Measurements from ENCODE around the gene PRR30.
"Not testable (repeated sequence)": the region's sequence is repeated elsewhere in the genome, so short reads cannot be mapped to it uniquely, and the experiment has no call there.

Gene PRR30

DNA sequence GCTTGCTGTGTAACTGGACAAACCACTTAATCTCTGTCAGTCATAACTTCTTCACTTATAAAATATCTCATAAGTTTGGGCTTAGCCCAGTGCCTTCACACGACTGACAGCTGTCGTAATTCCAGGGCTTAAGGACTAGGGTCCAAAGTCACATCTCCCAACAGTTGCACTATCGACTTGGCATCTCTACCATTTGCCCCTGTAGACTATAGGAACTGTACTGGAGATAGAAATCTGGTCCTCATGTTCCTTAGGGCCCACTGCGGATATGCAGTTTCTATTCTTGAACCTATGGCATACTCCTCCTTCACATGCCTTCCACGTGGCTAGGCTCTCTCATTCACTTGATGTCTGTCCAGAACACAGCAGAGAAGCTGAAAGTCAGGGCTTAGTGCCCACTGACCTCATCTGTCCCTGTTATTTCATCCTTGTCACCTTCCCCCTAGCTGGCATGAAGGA is 12.9 kb downstream of the PRR30 start:
- Histone ChIP-seq H3K27me3 (ENCODE audit: insufficient read depth, low read length) (no peaks in the 10 kb centered on the region), H3K27ac (ENCODE audit: low read depth, low read length) (no peak overlapping the region), H3K79me2 (ENCODE audit: control insufficient read depth, insufficient read depth, low read length, unreplicated experiment) (no peaks in the 10 kb centered on the region), H3K4me1 (ENCODE audit: control insufficient read depth, insufficient read depth, low read length, unreplicated experiment) (peaks cover 3% of the 10 kb centered on the region), H2AFZ (ENCODE audit: low read length, unreplicated experiment) (no peak overlapping the region), H3K36me3 (ENCODE audit: insufficient read depth, low read length) (no peaks in the 10 kb centered on the region), H3K4me3 (ENCODE audit: low read depth, low read length) (no peak overlapping the region)

DNA sequence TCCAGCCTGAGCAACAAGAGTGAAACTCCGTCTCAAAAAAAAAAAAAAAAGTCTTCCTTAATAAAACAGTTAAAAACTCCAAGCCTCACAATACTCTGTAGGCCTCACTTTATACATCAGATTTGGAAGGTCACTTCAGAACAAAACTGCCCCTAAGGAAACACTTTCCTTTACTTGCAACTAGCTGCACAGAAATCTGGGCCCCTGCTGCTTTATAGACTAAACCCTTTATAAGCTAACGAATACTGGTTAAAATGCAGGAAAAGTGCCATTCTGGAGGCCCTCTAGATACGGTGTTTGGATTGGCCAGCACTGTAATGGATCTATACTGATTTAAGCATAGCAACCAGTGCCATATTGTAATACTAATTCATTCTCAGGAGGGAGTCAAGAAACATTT is 14.1 kb downstream of the PRR30 start:
- no peak overlapping the region for H3K4me3 ChIP-seq (ENCODE audit: low read depth, low read length)
- H3K27me3 ChIP-seq (ENCODE audit: insufficient read depth, low read length), result no peaks in the 10 kb centered on the region
- H3K36me3 ChIP-seq (ENCODE audit: insufficient read depth, low read length), result no peaks in the 10 kb centered on the region
- H3K79me2 ChIP-seq (ENCODE audit: control insufficient read depth, insufficient read depth, low read length, unreplicated experiment), result no peaks in the 10 kb centered on the region
- H3K4me1 ChIP-seq (ENCODE audit: control insufficient read depth, insufficient read depth, low read length, unreplicated experiment), result peaks cover 3% of the 10 kb centered on the region
- no peak overlapping the region for H2AFZ ChIP-seq (ENCODE audit: low read length, unreplicated experiment)
- H3K27ac ChIP-seq (ENCODE audit: low read depth, low read length), result no peak overlapping the region

DNA sequence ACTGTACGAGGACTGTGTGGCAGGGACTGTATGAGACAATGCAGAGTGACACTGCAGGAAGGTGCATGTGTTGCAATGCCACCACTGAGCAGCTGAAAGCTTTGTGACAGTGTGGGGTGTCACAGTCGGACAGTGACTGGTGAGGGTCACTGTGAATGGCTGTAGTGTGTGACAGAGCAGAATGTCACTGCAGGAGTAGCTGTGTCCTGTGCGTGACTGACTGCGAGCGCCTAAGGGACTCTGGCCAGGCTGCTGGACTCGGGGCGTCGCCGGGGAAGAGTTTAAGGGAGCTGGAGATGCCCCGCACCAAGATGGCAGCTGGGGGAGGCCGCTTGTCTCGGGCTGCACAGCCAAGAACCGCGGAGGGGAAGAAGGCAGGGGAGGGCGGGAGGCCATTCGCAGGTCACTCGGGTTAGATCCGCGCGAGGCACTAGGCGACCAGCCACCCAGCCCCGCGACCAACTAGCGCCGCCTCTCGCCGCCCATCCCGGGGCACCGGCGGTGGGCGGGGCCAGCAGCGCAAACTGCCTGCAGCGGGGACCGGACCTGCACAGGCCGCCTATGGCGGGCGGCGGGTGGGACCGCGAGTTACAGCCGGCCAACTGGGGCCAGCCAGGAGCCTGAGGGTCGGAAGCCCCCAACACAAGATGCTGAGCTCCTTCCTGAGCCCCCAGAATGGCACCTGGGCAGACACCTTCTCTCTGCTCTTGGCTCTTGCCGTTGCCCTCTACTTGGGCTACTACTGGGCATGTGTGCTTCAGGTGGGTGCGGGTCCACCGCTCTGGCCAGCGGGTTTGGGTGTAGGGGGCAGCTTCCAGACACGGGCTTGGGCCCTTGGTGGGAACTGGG is 15.7 kb downstream of the PRR30 start, which contains the start of gene ABHD1:
TSS of gene ABHD1 (plus strand) at position 514 of the 849 bp plus-strand sequence. CDS start at position 648, 134 bp downstream.
- H2AFZ ChIP-seq (ENCODE audit: low read length, unreplicated experiment), result peak within 1 kb of the TSS; percentile 93
- H3K4me3 ChIP-seq (ENCODE audit: low read depth, low read length), result peak within 1 kb of the TSS; percentile 80
- H3K27me3 ChIP-seq (ENCODE audit: insufficient read depth, low read length), result no peaks in the 10 kb centered on the region
- H3K4me1 ChIP-seq (ENCODE audit: control insufficient read depth, insufficient read depth, low read length, unreplicated experiment), result peaks cover 6% of the 10 kb centered on the region
- H3K36me3 ChIP-seq (ENCODE audit: insufficient read depth, low read length), result no peaks in the 10 kb centered on the region
- no peak within 1 kb of the TSS for H3K27ac ChIP-seq (ENCODE audit: low read depth, low read length)
- no peaks in the 10 kb centered on the region for H3K79me2 ChIP-seq (ENCODE audit: control insufficient read depth, insufficient read depth, low read length, unreplicated experiment)

DNA sequence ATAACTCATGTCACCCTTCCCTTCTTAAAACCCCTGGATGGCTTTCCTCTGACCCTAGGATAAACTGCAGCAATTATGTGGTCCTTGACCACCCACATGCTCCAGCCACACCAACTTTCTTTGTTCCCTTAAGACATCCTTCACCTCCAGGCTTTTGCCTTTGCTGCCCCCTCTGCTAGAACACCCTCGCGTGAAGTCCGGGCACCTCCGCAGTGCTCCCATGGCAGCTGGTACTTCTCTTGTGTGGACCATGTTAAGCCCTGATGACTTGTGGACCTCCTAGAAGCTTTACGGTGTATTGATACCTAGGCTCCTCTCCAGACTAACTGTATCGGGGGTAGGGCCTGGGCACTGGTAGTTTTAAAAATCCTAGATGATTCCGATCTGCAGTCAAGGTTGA is 16.4 kb downstream of the PRR30 start:
- H3K27me3 ChIP-seq (ENCODE audit: insufficient read depth, low read length), result no peaks in the 10 kb centered on the region
- H3K4me1 ChIP-seq (ENCODE audit: control insufficient read depth, insufficient read depth, low read length, unreplicated experiment), result peaks cover 10% of the 10 kb centered on the region
- no peaks in the 10 kb centered on the region for H3K36me3 ChIP-seq (ENCODE audit: insufficient read depth, low read length)
- peaks cover 6% of the 10 kb centered on the region for H3K79me2 ChIP-seq (ENCODE audit: control insufficient read depth, insufficient read depth, low read length, unreplicated experiment)
- H2AFZ ChIP-seq (ENCODE audit: low read length, unreplicated experiment), result no peak overlapping the region
- H3K4me3 ChIP-seq (ENCODE audit: low read depth, low read length), result peak overlapping the region; percentile 80; the same call in 1 of the 2 replicates
- no peak overlapping the region for H3K27ac ChIP-seq (ENCODE audit: low read depth, low read length)

DNA sequence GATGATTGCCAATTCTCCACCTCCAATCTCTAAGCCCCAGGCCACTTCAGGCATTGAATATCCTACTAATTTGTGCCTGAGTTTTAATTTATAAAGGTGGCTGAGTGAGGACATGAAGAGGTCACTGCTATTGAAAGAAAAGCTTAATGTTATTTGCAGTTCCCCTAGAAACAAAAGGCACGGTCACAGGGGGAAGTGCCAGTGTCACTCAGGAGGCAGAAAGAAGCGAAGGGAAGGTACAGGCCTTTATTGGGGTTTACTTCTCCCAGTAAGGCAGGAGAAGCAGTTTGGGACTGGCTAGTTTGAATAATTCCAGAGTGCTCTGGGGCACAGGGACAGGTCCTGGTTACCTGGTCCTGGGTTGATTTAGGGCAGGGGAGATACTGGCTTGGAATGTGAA is 17.3 kb downstream of the PRR30 start:
- Histone ChIP-seq H3K27me3 (ENCODE audit: insufficient read depth, low read length) (no peaks in the 10 kb centered on the region), H3K27ac (ENCODE audit: low read depth, low read length) (no peak overlapping the region), H3K79me2 (ENCODE audit: control insufficient read depth, insufficient read depth, low read length, unreplicated experiment) (peaks cover 7% of the 10 kb centered on the region), H2AFZ (ENCODE audit: low read length, unreplicated experiment) (no peak overlapping the region), H3K36me3 (ENCODE audit: insufficient read depth, low read length) (no peaks in the 10 kb centered on the region), H3K4me3 (ENCODE audit: low read depth, low read length) (no peak overlapping the region), H3K4me1 (ENCODE audit: control insufficient read depth, insufficient read depth, low read length, unreplicated experiment) (peaks cover 10% of the 10 kb centered on the region)

DNA sequence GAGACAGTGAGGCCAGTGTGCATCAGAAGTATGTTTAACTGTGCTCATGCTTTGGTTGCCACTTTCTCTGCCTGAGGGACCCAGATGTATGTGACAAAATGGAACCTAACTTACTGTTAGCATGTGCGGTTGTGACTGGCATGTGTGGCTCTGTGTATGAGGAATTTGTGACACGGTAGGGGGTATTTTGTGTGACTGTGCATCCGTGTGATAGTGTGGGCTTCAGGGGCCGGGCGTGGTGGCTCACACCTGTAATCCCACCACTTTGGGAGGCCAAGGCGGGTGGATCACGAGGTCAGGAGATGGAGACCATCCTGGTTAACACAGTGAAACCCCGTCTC is 19.9 kb downstream of the PRR30 start:
- H3K36me3 ChIP-seq (ENCODE audit: insufficient read depth, low read length); H3K27ac ChIP-seq (ENCODE audit: low read depth, low read length); H3K79me2 ChIP-seq (ENCODE audit: control insufficient read depth, insufficient read depth, low read length, unreplicated experiment); H3K27me3 ChIP-seq (ENCODE audit: insufficient read depth, low read length): not testable (repeated sequence)
- H2AFZ ChIP-seq (ENCODE audit: low read length, unreplicated experiment), result peak overlapping the region; percentile 100
- H3K4me3 ChIP-seq (ENCODE audit: low read depth, low read length), result peak overlapping the region; percentile 97
- H3K4me1 ChIP-seq (ENCODE audit: control insufficient read depth, insufficient read depth, low read length, unreplicated experiment), result peaks cover 10% of the 10 kb centered on the region

DNA sequence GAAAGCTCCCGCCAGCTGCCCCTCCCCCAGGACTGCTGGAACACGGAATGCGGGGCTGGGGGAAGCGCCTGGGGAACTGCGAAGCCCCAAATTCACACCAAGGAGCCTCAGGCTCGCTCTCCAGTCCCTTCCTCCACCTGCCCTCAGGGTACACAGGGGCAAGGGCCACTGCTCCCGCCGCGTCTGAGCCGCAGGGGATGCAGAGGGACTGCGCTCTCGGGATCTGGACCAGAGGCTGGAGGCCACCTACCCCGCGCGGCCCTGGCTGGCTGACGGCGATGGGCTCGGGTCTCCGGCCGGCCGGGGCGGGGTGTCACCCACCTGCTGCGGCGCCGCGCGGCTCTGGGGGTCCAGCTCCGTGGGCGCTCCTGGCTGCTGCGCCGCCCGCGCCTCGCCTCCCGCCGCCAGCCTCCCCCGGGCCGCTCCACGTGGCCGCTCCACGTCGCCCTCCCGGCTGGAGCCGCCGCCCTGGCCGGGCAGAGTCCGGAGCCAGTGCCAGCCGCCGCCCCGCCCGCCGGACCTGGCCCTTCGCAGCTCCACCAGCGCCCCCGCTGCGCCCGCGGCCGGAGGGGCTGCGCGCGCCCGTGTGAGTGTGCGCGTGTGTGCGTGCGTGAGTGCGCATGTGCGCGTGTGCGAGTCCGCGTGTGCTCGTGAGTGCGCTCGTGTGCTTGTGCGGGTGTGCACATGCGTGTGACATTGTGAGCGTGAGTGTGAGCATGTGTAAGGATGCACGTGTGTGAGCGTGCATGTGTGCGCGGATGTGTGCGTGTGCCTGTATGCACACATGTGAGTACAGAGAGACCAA is 20.5 kb downstream of the PRR30 start, which contains the start of gene CGREF1:
TSS of gene CGREF1 (minus strand) at position 604 of the 805 bp plus-strand sequence. CDS start 14,762 bp downstream, outside the sequence.
- Histone ChIP-seq H3K36me3 (ENCODE audit: insufficient read depth, low read length) (no peaks in the 10 kb centered on the region), H3K79me2 (ENCODE audit: control insufficient read depth, insufficient read depth, low read length, unreplicated experiment) (peaks cover 7% of the 10 kb centered on the region), H3K27ac (ENCODE audit: low read depth, low read length) (no peak within 1 kb of the TSS), H3K4me1 (ENCODE audit: control insufficient read depth, insufficient read depth, low read length, unreplicated experiment) (peaks cover 10% of the 10 kb centered on the region), H3K4me3 (ENCODE audit: low read depth, low read length) (peak within 1 kb of the TSS; percentile 97), H2AFZ (ENCODE audit: low read length, unreplicated experiment) (peak within 1 kb of the TSS; percentile 100), H3K27me3 (ENCODE audit: insufficient read depth, low read length) (no peaks in the 10 kb centered on the region)

DNA sequence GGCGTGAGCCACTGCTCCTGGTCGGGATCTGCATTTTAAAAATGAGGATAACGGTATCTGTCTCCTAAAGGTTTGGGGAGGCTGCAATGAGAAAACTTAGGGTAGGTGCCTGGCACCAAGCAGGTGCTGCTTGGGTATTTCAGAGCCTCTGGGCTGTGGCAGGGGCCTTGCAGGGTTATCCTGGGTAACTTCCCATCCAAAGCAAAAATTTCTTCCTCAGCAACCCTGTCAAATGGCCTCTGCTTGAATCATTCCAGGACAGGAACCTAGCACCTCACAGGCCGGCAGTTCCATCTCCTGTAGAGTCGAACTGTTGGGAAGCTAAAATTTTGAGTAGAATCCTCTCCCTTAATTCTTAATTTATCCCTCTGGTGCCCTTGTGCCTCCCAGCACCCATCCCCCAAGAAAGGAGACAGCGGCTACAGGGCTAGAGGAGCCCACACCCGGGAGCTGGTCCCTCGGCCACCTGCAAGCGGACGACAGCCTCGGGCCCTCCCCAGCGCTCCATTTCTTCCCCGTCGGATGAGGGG is 21.1 kb downstream of the PRR30 start:
- Histone ChIP-seq H3K27ac (ENCODE audit: low read depth, low read length) (no peak overlapping the region), H2AFZ (ENCODE audit: low read length, unreplicated experiment) (peak overlapping the region; percentile 100), H3K27me3 (ENCODE audit: insufficient read depth, low read length) (no peaks in the 10 kb centered on the region), H3K4me1 (ENCODE audit: control insufficient read depth, insufficient read depth, low read length, unreplicated experiment) (peaks cover 8% of the 10 kb centered on the region), H3K4me3 (ENCODE audit: low read depth, low read length) (peak overlapping the region; percentile 97), H3K36me3 (ENCODE audit: insufficient read depth, low read length) (no peaks in the 10 kb centered on the region), H3K79me2 (ENCODE audit: control insufficient read depth, insufficient read depth, low read length, unreplicated experiment) (peaks cover 7% of the 10 kb centered on the region)

DNA sequence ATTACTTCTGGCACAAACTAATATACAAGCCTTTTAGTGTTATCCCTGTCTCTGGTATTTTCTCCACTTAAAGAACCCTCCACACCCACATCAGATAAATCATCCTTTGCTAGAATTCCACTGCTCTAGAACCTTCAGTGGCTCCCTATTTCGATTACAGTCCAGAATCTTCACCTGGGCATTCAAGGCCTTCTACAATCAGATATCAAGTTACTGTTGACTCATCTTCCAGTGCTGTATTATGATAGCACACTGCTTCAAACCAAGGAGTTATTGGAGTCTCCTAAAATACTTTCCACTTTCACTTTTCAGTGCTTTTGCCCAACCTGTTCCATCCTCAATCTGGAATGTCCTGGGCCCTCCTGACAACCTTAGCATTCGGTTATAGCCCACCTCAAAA is 23.7 kb downstream of the PRR30 start:
- Histone ChIP-seq H3K27ac (ENCODE audit: low read depth, low read length) (no peak overlapping the region), H3K79me2 (ENCODE audit: control insufficient read depth, insufficient read depth, low read length, unreplicated experiment) (peaks cover 7% of the 10 kb centered on the region), H3K27me3 (ENCODE audit: insufficient read depth, low read length) (no peaks in the 10 kb centered on the region), H3K4me1 (ENCODE audit: control insufficient read depth, insufficient read depth, low read length, unreplicated experiment) (peaks cover 8% of the 10 kb centered on the region), H3K4me3 (ENCODE audit: low read depth, low read length) (no peak overlapping the region), H3K36me3 (ENCODE audit: insufficient read depth, low read length) (no peaks in the 10 kb centered on the region), H2AFZ (ENCODE audit: low read length, unreplicated experiment) (no peak overlapping the region)

DNA sequence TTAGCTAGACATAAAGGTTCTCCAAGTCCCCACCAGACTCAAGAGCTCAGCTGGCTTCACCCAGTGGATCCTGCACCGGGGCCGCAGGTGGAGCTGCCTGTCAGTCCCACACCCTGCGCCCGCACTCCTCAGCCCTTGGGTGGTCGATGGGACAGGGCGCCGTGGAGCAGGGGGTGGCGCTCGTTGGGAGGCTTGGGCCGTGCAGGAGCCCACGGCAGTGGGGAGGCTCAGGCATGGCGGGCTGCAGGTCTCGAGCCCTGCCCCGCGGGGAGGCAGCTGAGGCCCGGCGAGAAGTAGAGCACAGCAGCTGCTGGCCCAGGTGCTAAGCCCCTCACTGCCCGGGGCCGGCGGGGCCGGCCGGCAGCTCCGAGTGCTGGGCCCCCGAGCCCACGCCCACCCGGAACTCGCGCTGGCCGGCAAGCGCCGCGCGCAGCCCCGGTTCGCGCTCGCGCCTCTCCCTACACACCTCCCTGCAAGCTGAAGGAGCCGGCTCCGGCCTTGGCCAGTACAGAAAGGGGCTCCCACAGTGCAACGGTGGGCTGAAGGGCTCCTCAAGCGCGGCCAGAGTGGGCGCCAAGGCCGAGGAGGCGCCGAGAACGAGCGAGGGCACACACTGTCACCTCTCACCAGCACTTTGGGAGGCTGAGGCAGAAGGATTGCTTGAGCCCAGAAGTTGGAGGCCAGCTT is 27.7 kb downstream of the PRR30 start:
- H3K79me2 ChIP-seq (ENCODE audit: control insufficient read depth, insufficient read depth, low read length, unreplicated experiment); H3K4me1 ChIP-seq (ENCODE audit: control insufficient read depth, insufficient read depth, low read length, unreplicated experiment); H3K27me3 ChIP-seq (ENCODE audit: insufficient read depth, low read length); H3K27ac ChIP-seq (ENCODE audit: low read depth, low read length); H3K36me3 ChIP-seq (ENCODE audit: insufficient read depth, low read length); H2AFZ ChIP-seq (ENCODE audit: low read length, unreplicated experiment); H3K4me3 ChIP-seq (ENCODE audit: low read depth, low read length): not testable (repeated sequence)

Data from ACC112 (cell line).